Measurements from ENCODE around the gene NSD1. TPM values are rescaled to one million over a fixed set of nuclear protein-coding genes. Genes with fewer than 3 reads are reported as not detected.

Gene NSD1
- total RNA-seq, 1 experiment from 2014 or later, result 58.8 TPM

DNA sequence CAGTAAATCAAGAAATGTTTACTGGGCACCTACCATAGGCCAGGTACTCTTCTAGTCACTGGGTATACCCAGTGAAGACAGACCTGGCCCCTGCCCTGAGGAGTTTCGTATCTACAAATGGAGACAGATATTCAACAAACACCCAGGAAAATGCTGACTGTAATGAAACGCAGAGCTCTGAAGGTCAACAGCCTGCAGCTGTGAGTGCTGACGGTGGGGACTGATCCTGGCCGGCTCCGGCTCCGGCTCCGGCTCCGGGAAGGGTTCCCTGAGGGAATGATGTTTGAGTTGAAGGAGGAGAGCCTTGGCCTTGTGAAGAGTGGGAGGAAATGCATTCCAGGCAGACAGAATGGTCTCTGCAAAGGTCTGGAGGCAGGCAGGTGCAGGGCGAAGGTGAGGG, 23.8 kb upstream of the NSD1 start:
- Histone ChIP-seq H3K9me2 (ENCODE audit: insufficient read depth) (no peaks in the 10 kb centered on the region), H4K20me1 (ENCODE audit: insufficient read depth) (no peaks in the 10 kb centered on the region), H3K9me3 (ENCODE audit: control insufficient read depth in 1 of 2, insufficient read depth in 1 of 2, low read depth in 1 of 2, low read length in 2 of 2) (no peaks in the 10 kb centered on the region), H2AFZ (ENCODE audit: low read depth, low read length, poor library complexity, severe bottlenecking) (no peak overlapping the region), H3K9ac (ENCODE audit: low read length) (no peak overlapping the region), H3K27ac (ENCODE audit: low read depth, low read length) (no peak overlapping the region), H3K4me2 (ENCODE audit: low read length) (no peak overlapping the region), H3K27me3 (ENCODE audit: insufficient read depth, low read length) (no peaks in the 10 kb centered on the region), H3K79me2 (ENCODE audit: insufficient read depth, low read length) (no peaks in the 10 kb centered on the region), H3K36me3 (ENCODE audit: control insufficient read depth in 1 of 2, insufficient read depth in 2 of 2, low read length in 2 of 2) (no peaks in the 10 kb centered on the region), H3K4me3 (replicated peaks in 1 of 2; ENCODE audit: low read depth in 1 of 2, low read length in 2 of 2) (no peak overlapping the region), H3K4me1 (ENCODE audit: control insufficient read depth in 1 of 2, insufficient read depth in 2 of 2, low read length in 2 of 2) (no peaks in the 10 kb centered on the region; a peak in 1 of 4 replicates)
- ChIA-PET POLR2A (no interaction called here), RAD21 (ENCODE audit: low non-redundant PET in 1 of 2, low total read pairs in 2 of 2, uncharacterized antibody in 2 of 2, unreplicated experiment in 2 of 2) (no interaction called here), CTCF (interaction anchor here (0.7 to 5.6 kb wide), 6 partner anchors 15 to 449 kb away, joined by 3 to 79 read pairs (median 6); no protein-coding TSS in a partner anchor)
- TF ChIP-seq SIN3A (IDR thresholded peaks at IDR 0.05; ENCODE audit: low read depth), result no peak
- TF ChIP-seq SRF (IDR thresholded peaks at IDR 0.05; ENCODE audit: low read depth), result no peak
- TF ChIP-seq CEBPB (IDR thresholded peaks at IDR 0.05; ENCODE audit: low read depth), result no peak
- no peak for TF ChIP-seq ELF1 (IDR thresholded peaks at IDR 0.05; ENCODE audit: borderline replicate concordance, low read depth)
- TF ChIP-seq EGR1 (IDR thresholded peaks at IDR 0.05; ENCODE audit: low read depth), result no peak
- TF ChIP-seq, protein P1, sequence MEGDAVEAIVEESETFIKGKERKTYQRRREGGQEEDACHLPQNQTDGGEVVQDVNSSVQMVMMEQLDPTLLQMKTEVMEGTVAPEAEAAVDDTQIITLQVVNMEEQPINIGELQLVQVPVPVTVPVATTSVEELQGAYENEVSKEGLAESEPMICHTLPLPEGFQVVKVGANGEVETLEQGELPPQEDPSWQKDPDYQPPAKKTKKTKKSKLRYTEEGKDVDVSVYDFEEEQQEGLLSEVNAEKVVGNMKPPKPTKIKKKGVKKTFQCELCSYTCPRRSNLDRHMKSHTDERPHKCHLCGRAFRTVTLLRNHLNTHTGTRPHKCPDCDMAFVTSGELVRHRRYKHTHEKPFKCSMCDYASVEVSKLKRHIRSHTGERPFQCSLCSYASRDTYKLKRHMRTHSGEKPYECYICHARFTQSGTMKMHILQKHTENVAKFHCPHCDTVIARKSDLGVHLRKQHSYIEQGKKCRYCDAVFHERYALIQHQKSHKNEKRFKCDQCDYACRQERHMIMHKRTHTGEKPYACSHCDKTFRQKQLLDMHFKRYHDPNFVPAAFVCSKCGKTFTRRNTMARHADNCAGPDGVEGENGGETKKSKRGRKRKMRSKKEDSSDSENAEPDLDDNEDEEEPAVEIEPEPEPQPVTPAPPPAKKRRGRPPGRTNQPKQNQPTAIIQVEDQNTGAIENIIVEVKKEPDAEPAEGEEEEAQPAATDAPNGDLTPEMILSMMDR (IDR thresholded peaks at IDR 0.05 in 2 of 3, conservative IDR thresholded peaks at IDR 0.05 in 1 of 3; ENCODE audit: borderline replicate concordance in 1 of 3, insufficient read depth in 1 of 3, low read depth in 2 of 3, low read length in 2 of 3), result no peak
- TF ChIP-seq, protein P2, sequence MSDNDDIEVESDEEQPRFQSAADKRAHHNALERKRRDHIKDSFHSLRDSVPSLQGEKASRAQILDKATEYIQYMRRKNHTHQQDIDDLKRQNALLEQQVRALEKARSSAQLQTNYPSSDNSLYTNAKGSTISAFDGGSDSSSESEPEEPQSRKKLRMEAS (IDR thresholded peaks at IDR 0.05), result no peak
- no peak for TF ChIP-seq YY1 (IDR thresholded peaks at IDR 0.05; ENCODE audit: extremely low read depth, insufficient replicate concordance, low read depth, low read length)
- TF ChIP-seq TCF7L2 (IDR thresholded peaks at IDR 0.05; ENCODE audit: borderline replicate concordance, extremely low read depth, insufficient read depth, insufficient read length), result no peak
- no peak for TF ChIP-seq ZFX (IDR thresholded peaks at IDR 0.05)
- no peak for TF ChIP-seq ZNF274 (IDR thresholded peaks at IDR 0.05; ENCODE audit: low read depth, low read length)
- no peak for TF ChIP-seq EZH2phosphoT487 (IDR thresholded peaks at IDR 0.05; ENCODE audit: borderline replicate concordance)
- TF ChIP-seq POLR2AphosphoS5 (IDR thresholded peaks at IDR 0.05; ENCODE audit: low read depth, low read length), result no peak
- TF ChIP-seq, protein P3, sequence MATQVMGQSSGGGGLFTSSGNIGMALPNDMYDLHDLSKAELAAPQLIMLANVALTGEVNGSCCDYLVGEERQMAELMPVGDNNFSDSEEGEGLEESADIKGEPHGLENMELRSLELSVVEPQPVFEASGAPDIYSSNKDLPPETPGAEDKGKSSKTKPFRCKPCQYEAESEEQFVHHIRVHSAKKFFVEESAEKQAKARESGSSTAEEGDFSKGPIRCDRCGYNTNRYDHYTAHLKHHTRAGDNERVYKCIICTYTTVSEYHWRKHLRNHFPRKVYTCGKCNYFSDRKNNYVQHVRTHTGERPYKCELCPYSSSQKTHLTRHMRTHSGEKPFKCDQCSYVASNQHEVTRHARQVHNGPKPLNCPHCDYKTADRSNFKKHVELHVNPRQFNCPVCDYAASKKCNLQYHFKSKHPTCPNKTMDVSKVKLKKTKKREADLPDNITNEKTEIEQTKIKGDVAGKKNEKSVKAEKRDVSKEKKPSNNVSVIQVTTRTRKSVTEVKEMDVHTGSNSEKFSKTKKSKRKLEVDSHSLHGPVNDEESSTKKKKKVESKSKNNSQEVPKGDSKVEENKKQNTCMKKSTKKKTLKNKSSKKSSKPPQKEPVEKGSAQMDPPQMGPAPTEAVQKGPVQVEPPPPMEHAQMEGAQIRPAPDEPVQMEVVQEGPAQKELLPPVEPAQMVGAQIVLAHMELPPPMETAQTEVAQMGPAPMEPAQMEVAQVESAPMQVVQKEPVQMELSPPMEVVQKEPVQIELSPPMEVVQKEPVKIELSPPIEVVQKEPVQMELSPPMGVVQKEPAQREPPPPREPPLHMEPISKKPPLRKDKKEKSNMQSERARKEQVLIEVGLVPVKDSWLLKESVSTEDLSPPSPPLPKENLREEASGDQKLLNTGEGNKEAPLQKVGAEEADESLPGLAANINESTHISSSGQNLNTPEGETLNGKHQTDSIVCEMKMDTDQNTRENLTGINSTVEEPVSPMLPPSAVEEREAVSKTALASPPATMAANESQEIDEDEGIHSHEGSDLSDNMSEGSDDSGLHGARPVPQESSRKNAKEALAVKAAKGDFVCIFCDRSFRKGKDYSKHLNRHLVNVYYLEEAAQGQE (IDR thresholded peaks at IDR 0.05; ENCODE audit: low read depth), result no peak
- no peak for TF ChIP-seq SP1 (IDR thresholded peaks at IDR 0.05; ENCODE audit: low read depth)
- no peak for TF ChIP-seq JUND (IDR thresholded peaks at IDR 0.05)
- TF ChIP-seq POLR2A (IDR thresholded peaks at IDR 0.05; ENCODE audit: borderline replicate concordance, extremely low read depth, insufficient read depth, insufficient read length), result no peak
- TF ChIP-seq, protein P4, sequence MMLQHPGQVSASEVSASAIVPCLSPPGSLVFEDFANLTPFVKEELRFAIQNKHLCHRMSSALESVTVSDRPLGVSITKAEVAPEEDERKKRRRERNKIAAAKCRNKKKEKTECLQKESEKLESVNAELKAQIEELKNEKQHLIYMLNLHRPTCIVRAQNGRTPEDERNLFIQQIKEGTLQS (IDR thresholded peaks at IDR 0.05), result no peak
- ATAC-seq (no peak), DNase-seq (ENCODE audit: low read depth, low spot score) (no peak)
- intact Hi-C loops (cut with micrococcal nuclease), result loop anchor here (5.0 kb wide), 2 partner anchors 292 to 408 kb away; partner anchors contain the start of gene PFN3
- BruUV-seq (replicated peaks), result no TSS peak

Data from HCT116 (cell line).